ENCODE data around the gene HMCN1. TPM values are rescaled to one million over a fixed set of nuclear protein-coding genes. Genes with fewer than 3 reads are reported as not detected.
A peak's percentile ranks its signal among the peaks of the same experiment; 100 is the strongest.

HMCN1 gene
- total RNA-seq, 2 donors from 2014 or later = 10.4 to 22.3 TPM

GRCh38 chr1:186033847-186034271, 299.7 kb downstream of the HMCN1 start:
- peak; percentile 29 for DNase-seq
- intact Hi-C loops (cut with DNase I) = no loop called here
- ATAC-seq = peak in 1 of 2 donors; percentile 26

GRCh38 chr1:186042230-186042629, 308.0 kb downstream of the HMCN1 start:
- intact Hi-C loops (cut with DNase I) = no loop called here
- ATAC-seq (no peak), DNase-seq (no peak)

- intact Hi-C loops (cut with DNase I) = no loop called here
- DNase-seq (no peak), ATAC-seq (no peak)
Observed at GRCh38 chr1:186043296-186043695, 309.1 kb downstream of the HMCN1 start.

GRCh38 chr1:186044079-186044685, 310.0 kb downstream of the HMCN1 start:
- intact Hi-C loops (cut with DNase I) = no loop called here
- no peak for ATAC-seq
- DNase-seq = no peak

GRCh38 chr1:186046437-186047211, 312.4 kb downstream of the HMCN1 start:
- intact Hi-C loops (cut with DNase I) = no loop called here
- DNase-seq (no peak), ATAC-seq (no peak)

- DNase-seq (no peak), ATAC-seq (no peak)
- intact Hi-C loops (cut with DNase I) = no loop called here
Observed at GRCh38 chr1:186050360-186050759, 316.2 kb downstream of the HMCN1 start.

GRCh38 chr1:186054003-186054402, 319.8 kb downstream of the HMCN1 start:
- DNase-seq (no peak), ATAC-seq (no peak)
- intact Hi-C loops (cut with DNase I) = no loop called here

GRCh38 chr1:186054932-186055331, 320.7 kb downstream of the HMCN1 start:
- ATAC-seq (no peak), DNase-seq (no peak)
- intact Hi-C loops (cut with DNase I) = no loop called here

GRCh38 chr1:186055846-186056245, 321.7 kb downstream of the HMCN1 start:
- DNase-seq (no peak), ATAC-seq (no peak)
- intact Hi-C loops (cut with DNase I) = no loop called here

- DNase-seq (no peak), ATAC-seq (no peak)
- intact Hi-C loops (cut with DNase I) = no loop called here
Observed at GRCh38 chr1:186057086-186057485, 322.9 kb downstream of the HMCN1 start.

GRCh38 chr1:186059311-186059710, 325.1 kb downstream of the HMCN1 start:
- DNase-seq = no peak
- peak; percentile 15 to 77 for ATAC-seq
- intact Hi-C loops (cut with DNase I) = no loop called here

GRCh38 chr1:186059752-186060151, 325.6 kb downstream of the HMCN1 start:
- DNase-seq (no peak), ATAC-seq (peak in 1 of 2 donors; percentile 32)
- intact Hi-C loops (cut with DNase I) = no loop called here

GRCh38 chr1:186060226-186060625, 326.0 kb downstream of the HMCN1 start:
- DNase-seq (no peak), ATAC-seq (no peak)
- intact Hi-C loops (cut with DNase I) = no loop called here

GRCh38 chr1:186063091-186063657, 329.0 kb downstream of the HMCN1 start:
- no peak for ATAC-seq
- intact Hi-C loops (cut with DNase I) = no loop called here

GRCh38 chr1:186066411-186066810, 332.2 kb downstream of the HMCN1 start:
- intact Hi-C loops (cut with DNase I) = no loop called here
- ATAC-seq (no peak), DNase-seq (no peak)

More at GRCh38 chr1:186063091-186063657, 329.0 kb downstream of the HMCN1 start:
- no peak for DNase-seq

GRCh38 chr1:186073697-186074096, 339.5 kb downstream of the HMCN1 start:
- ATAC-seq (no peak), DNase-seq (no peak)
- intact Hi-C loops (cut with DNase I) = no loop called here

- ATAC-seq (no peak), DNase-seq (no peak)
- intact Hi-C loops (cut with DNase I) = no loop called here
Observed at GRCh38 chr1:186076006-186076405, 341.8 kb downstream of the HMCN1 start.

- intact Hi-C loops (cut with DNase I) = no loop called here
- no peak for ATAC-seq
- no peak for DNase-seq
Observed at GRCh38 chr1:186078245-186078644, 344.1 kb downstream of the HMCN1 start.

- intact Hi-C loops (cut with DNase I) = no loop called here
- DNase-seq (no peak), ATAC-seq (no peak)
Observed at GRCh38 chr1:186079084-186079684, 345.0 kb downstream of the HMCN1 start.
